GM20431 (cell line): ENCODE measurements around the gene HEBP1.

Experiments
- in situ Hi-C: fragments of 300-500 bp; cut with MseI, MboI; formaldehyde crosslinking; loops from one replicate; pipeline ENCODE4 v1.15.0; 2020; ENCODE audit warnings: low sequenced_read_pairs; ENCODE audit not compliant: unreplicated experiment

Gene HEBP1

GRCh38 chr12:13026286-13026685 lies 26.2 kb upstream of the HEBP1 start:
- in situ Hi-C loops: no loop called here

GRCh38 chr12:13024531-13024916 lies 24.5 kb upstream of the HEBP1 start:
- in situ Hi-C loops: no loop called here

- in situ Hi-C loops: no loop called here
Observed at GRCh38 chr12:13023811-13024530, 23.9 kb upstream of the HEBP1 start.

- in situ Hi-C loops: no loop called here
Observed at GRCh38 chr12:13022851-13023271, 22.8 kb upstream of the HEBP1 start.

GRCh38 chr12:13011098-13011497 lies 11.0 kb upstream of the HEBP1 start:
- in situ Hi-C loops: no loop called here

- in situ Hi-C loops: no loop called here
Observed at GRCh38 chr12:13008741-13009380, 8.8 kb upstream of the HEBP1 start.

GRCh38 chr12:13007496-13008233 lies 7.6 kb upstream of the HEBP1 start:
- in situ Hi-C loops: no loop called here

- in situ Hi-C loops: no loop called here
Observed at GRCh38 chr12:13005649-13006048, 5.6 kb upstream of the HEBP1 start.

GRCh38 chr12:13004986-13005385 lies 4.9 kb upstream of the HEBP1 start:
- in situ Hi-C loops: no loop called here

- in situ Hi-C loops: no loop called here
Observed at GRCh38 chr12:13004361-13004760, 4.3 kb upstream of the HEBP1 start.

GRCh38 chr12:13002301-13003097 lies 2.4 kb upstream of the HEBP1 start:
- in situ Hi-C loops: no loop called here

- in situ Hi-C loops: no loop called here
Observed at GRCh38 chr12:13001775-13002040, 1.6 kb upstream of the HEBP1 start.

- in situ Hi-C loops: no loop called here
Observed at GRCh38 chr12:13000925-13001774, 1.1 kb upstream of the HEBP1 start.

GRCh38 chr12:13000616-13000924 lies 505 bp upstream of the HEBP1 start:
- in situ Hi-C loops: no loop called here

- in situ Hi-C loops: no loop called here
Observed at GRCh38 chr12:12999271-12999958, 650 bp downstream of the HEBP1 start.

GRCh38 chr12:12998248-12998647 lies 1.8 kb downstream of the HEBP1 start:
- in situ Hi-C loops: no loop called here

- in situ Hi-C loops: no loop called here
Observed at GRCh38 chr12:12997734-12998133, 2.3 kb downstream of the HEBP1 start.

GRCh38 chr12:12997156-12997555 lies 2.9 kb downstream of the HEBP1 start:
- in situ Hi-C loops: no loop called here

- in situ Hi-C loops: no loop called here
Observed at GRCh38 chr12:12996209-12996608, 3.9 kb downstream of the HEBP1 start.
